ENCODE results near the gene KIRREL3. TPM values are rescaled to one million over a fixed set of nuclear protein-coding genes. Genes with fewer than 3 reads are reported as not detected.

The KIRREL3 gene
- total RNA-seq, 4 donors from 2014 or later = 0.19 TPM; not detected in 3

DNA sequence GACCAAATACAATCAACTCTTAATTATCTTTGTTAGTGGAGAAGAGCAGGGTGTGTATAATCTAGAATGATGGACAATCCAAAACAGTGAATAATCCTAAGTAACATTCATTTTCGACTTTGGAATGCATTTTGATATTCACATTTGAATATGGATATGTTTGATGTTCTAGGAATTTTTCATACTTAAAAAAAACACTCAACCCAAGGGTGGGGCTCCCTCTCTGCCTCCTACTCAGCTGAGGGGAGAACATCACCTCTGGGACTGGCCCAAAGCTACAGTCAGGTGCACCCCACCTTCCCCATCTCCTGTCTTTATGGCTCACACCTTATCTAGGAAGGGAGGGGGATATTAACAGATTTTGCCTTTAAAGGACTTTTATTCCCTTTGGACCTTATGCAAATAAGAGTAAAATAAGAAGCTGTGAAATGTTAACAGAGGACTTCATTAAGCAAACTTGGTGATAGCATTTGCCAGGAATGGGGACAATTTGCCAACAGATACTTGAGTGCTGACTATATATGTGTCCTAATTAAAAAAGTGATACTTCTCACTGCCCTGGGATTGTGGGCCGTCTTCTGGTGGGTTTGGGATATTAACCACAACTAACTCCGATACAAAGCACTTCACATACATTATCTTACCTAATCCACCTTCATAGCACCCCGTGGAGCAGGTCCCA lies 458.1 kb downstream of the KIRREL3 start:
- Histone ChIP-seq H3K27me3 (peaks cover 0 to 41% (median 0%) of the 10 kb centered on the region in 4 donors), H3K4me1 (peaks cover 0 to 26% (median 16%) of the 10 kb centered on the region in 3 donors), H3K36me3 (no peaks in the 10 kb centered on the region), H3K27ac (no peak overlapping the region), H3K4me3 (no peak overlapping the region), H3K9me3 (no peaks in the 10 kb centered on the region)
- no peak for DNase-seq
- intact Hi-C loops (cut with DNase I) = no loop called here
- TF ChIP-seq, protein P1, sequence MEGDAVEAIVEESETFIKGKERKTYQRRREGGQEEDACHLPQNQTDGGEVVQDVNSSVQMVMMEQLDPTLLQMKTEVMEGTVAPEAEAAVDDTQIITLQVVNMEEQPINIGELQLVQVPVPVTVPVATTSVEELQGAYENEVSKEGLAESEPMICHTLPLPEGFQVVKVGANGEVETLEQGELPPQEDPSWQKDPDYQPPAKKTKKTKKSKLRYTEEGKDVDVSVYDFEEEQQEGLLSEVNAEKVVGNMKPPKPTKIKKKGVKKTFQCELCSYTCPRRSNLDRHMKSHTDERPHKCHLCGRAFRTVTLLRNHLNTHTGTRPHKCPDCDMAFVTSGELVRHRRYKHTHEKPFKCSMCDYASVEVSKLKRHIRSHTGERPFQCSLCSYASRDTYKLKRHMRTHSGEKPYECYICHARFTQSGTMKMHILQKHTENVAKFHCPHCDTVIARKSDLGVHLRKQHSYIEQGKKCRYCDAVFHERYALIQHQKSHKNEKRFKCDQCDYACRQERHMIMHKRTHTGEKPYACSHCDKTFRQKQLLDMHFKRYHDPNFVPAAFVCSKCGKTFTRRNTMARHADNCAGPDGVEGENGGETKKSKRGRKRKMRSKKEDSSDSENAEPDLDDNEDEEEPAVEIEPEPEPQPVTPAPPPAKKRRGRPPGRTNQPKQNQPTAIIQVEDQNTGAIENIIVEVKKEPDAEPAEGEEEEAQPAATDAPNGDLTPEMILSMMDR (IDR thresholded peaks at IDR 0.05) = no peak
- TF ChIP-seq POLR2A (IDR thresholded peaks at IDR 0.05) = no peak
- 37 to 58% methylated on average over 4 of the region's 4 CpGs for WGBS, 2 donors

DNA sequence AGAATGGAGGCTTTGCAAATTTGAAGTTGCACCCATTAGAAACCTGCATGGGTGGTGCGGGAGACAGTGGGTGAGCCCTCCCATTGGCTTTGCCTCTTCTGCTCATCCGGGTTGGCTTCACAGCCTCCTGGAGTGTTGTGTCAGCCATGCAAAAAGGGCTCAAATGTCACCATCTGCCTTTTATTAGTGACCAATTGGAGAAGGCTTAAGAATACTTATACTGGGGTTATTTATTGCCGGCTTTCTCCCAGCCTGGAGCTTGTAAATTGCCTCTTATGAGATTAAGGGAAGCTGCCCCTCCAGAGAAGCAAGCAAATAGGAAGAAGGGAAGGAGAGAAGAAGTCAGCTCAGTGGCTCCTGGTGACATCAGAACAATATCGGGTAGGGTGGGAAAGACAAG lies 462.5 kb downstream of the KIRREL3 start:
- peaks cover 0 to 38% (median 0%) of the 10 kb centered on the region in 4 donors for H3K27me3 ChIP-seq
- peaks cover 0 to 4% (median 0%) of the 10 kb centered on the region in 3 donors for H3K4me1 ChIP-seq
- DNase-seq = no peak
- intact Hi-C loops (cut with DNase I) = no loop called here
- H3K9me3 ChIP-seq = no peaks in the 10 kb centered on the region
- H3K4me3 ChIP-seq = no peak overlapping the region
- WGBS, 2 donors = 40 to 68% methylated on average over 3 to 4 of the region's 4 CpGs
- no peak for TF ChIP-seq POLR2A (IDR thresholded peaks at IDR 0.05)
- TF ChIP-seq, protein P1 (IDR thresholded peaks at IDR 0.05) = no peak
- no peaks in the 10 kb centered on the region for H3K36me3 ChIP-seq
- H3K27ac ChIP-seq = no peak overlapping the region

DNA sequence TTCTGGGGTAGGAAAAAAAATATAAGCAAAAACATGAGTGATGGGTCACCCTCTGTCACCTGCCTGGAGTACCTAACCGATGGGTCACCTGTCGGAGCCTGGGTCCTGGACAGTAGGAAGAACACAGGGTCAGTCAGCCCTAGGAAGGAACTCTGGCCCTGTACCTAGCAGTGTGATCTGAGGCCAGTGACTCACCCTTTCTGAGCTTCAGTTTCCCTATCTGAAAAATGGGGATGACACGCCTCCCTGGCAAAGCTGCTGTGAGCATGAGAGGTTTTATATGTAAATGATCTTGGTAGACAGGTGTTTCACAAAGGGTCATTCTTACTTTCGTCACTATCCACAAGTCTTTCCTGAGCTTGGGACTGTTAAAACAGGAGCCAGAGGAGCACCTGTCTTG lies 463.1 kb downstream of the KIRREL3 start:
- intact Hi-C loops (cut with DNase I) = no loop called here
- no peaks in the 10 kb centered on the region for H3K36me3 ChIP-seq
- DNase-seq = no peak
- H3K27ac ChIP-seq = no peak overlapping the region
- peaks cover 0 to 41% (median 0%) of the 10 kb centered on the region in 4 donors for H3K27me3 ChIP-seq
- H3K4me1 ChIP-seq = no peaks in the 10 kb centered on the region
- 76 to 89% methylated on average over 4 of the region's 4 CpGs for WGBS, 2 donors
- no peaks in the 10 kb centered on the region for H3K9me3 ChIP-seq
- TF ChIP-seq POLR2A (IDR thresholded peaks at IDR 0.05) = no peak
- TF ChIP-seq, protein P1 (IDR thresholded peaks at IDR 0.05) = no peak
- H3K4me3 ChIP-seq = no peak overlapping the region

DNA sequence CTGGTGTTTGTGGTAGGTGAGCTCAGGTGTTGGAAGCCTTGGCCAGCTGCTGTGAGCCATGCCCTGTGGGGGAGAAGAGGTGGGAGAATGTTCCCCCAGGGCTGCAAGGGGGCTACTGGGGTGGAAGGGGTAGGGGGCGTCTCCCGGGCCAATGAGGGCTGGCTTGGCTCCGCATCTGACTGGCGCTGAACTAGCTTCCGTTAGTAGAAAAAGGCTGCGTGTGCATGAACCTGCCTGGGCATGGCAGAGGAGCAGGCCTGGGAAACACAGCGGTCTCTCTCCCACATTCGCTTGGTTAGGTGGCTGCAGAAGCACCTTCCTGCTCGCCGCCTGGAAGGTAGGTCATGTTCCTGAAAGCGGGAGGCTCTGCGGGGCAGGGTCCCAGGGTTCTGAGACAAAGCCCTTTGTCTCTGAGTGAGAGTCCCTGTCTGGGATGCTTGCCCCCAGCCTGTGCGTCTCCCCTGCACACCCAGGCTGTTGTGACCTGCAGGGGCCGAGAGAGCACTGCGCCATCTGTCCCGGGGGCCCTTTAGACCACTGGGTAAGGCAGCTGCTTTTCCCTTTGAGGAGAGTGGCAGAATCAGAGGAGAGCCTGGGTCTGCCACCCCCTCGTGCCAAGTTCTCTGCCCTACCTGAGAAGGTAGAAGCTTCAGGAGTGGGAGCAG lies 466.3 kb downstream of the KIRREL3 start:
- intact Hi-C loops (cut with DNase I) = no loop called here
- Histone ChIP-seq H3K36me3 (no peaks in the 10 kb centered on the region), H3K4me3 (no peak overlapping the region), H3K27me3 (peaks cover 0 to 58% (median 0%) of the 10 kb centered on the region in 4 donors), H3K9me3 (no peaks in the 10 kb centered on the region), H3K4me1 (no peaks in the 10 kb centered on the region), H3K27ac (no peak overlapping the region)
- 52 to 69% methylated on average over 7 of the region's 17 CpGs for WGBS, 2 donors
- DNase-seq = no peak
- TF ChIP-seq, protein P1 (IDR thresholded peaks at IDR 0.05) = no peak
- no peak for TF ChIP-seq POLR2A (IDR thresholded peaks at IDR 0.05)

DNA sequence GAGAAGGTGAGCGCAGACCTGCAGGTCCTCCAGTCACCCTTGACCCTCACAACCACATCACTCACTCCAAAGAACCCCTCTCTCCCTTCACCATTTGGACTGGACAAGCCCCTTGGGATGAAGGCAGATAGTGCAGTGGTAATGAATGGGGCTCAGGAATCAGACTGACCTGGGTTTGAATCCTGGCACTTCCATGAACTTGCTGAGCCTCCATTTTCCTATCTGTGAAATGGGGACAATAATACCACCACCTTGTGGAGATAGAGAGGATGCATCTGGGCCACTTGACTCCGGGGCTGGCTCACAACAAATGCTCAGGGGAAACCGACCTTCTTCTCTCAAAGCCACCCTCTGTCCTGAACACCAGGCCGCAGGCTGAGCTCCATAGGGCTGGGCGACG lies 467.0 kb downstream of the KIRREL3 start:
- Histone ChIP-seq H3K4me1 (no peaks in the 10 kb centered on the region), H3K27me3 (peaks cover 0 to 53% (median 0%) of the 10 kb centered on the region in 4 donors), H3K9me3 (no peaks in the 10 kb centered on the region), H3K4me3 (no peak overlapping the region), H3K36me3 (no peaks in the 10 kb centered on the region), H3K27ac (no peak overlapping the region)
- 94 to 96% methylated on average over 3 to 5 of the region's 6 CpGs for WGBS, 2 donors
- DNase-seq = no peak
- intact Hi-C loops (cut with DNase I) = no loop called here
- no peak for TF ChIP-seq POLR2A (IDR thresholded peaks at IDR 0.05)
- TF ChIP-seq, protein P1 (IDR thresholded peaks at IDR 0.05) = no peak

All from esophagus squamous epithelium (tissue), 5 donors.